G401.6 (cell line): ENCODE data around the gene ANXA9.
A peak's percentile ranks its signal among the peaks of the same experiment; 100 is the strongest.

Experiments used
- FAIRE-seq: peaks from 2 replicates; lab custom pipeline; 2012; peaks lifted over from hg19 to GRCh38; lab: Jason Lieb, UNC

Gene ANXA9, protein sequence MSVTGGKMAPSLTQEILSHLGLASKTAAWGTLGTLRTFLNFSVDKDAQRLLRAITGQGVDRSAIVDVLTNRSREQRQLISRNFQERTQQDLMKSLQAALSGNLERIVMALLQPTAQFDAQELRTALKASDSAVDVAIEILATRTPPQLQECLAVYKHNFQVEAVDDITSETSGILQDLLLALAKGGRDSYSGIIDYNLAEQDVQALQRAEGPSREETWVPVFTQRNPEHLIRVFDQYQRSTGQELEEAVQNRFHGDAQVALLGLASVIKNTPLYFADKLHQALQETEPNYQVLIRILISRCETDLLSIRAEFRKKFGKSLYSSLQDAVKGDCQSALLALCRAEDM

DNA sequence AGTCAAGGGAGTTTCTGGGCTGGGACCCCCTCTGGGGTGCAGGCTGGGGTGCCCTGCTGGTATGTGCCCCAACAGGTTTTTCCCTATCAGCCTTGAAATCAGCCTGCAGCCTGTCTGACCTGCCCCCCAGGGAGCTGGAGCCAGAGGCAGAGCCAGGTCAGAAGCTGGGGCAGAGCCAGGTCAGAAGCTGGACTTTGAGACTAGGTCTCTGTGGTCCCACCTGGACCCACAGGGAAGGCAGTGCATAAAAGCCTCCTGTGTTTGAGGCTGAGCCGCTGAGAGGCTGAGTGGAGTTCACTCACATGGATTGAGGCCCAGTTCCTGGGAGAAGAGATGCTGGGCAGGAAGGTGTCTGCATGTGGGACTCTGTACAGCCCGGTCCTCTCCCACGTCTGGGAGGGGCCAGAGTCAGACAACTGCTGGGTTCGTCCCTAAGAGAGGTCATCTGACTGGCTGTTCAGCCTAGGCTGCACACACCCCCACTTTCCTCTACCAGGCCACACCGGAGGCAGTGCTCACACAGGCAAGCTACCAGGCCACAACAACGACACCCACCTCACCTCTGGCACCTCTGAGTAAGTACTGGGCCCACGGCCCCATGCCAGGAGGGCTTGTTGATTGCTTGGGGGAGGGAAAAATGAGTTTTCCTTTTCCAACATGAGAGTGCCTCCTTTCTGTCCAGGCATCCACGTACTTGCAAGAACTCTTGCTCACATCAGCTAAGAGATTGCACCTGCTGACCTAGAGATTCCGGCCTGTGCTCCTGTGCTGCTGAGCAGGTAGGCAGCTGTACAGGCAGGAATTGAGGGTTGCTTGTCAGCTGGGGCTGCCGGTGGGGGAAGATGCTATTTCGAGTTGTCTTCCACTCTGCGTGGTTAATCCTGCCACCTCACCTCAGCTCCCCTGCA, at the start of gene ANXA9:
Gene ANXA9 (plus strand): TSS at position 488 of the 908 bp plus-strand sequence. CDS start 814 bp downstream, outside the sequence.
- FAIRE-seq = no peak

DNA sequence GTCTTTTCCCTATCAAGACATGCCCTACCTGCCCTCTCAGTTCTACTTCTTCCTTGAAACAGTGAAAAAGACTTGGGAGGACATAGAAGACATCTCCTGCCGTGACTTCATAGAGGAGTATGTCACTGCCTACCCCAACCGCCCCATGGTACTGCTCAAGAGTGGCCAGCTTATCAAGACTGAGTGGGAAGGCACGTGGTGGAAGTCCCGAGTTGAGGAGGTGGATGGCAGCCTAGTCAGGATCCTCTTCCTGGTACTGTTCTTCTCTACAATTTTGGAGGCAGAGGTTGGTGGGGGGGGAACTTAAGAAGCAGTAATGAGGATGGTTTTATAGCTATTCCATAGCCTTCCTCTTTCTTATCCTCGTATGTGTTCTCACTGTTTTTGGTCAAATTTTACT, 37.2 kb upstream of the ANXA9 start:
- FAIRE-seq = no peak

DNA sequence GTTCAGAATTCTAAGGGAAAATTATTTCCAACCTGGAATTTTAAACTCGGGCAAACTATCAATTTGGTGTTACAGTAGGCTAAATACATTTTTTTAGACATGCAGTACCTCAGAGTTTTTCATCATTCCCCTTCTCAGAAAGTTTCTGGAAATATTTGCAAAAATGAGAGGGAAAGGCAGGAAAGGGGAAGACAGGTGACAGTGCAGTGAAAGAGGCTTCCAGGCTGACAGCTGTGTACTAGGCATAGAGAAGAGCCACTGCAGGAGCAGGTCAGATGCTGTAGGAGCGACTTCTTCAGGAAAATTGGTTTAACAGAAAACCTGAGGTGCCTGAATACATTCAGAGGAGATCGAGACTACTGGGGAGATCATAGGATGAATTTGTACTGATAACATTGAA, 27.4 kb upstream of the ANXA9 start:
- FAIRE-seq = no peak

DNA sequence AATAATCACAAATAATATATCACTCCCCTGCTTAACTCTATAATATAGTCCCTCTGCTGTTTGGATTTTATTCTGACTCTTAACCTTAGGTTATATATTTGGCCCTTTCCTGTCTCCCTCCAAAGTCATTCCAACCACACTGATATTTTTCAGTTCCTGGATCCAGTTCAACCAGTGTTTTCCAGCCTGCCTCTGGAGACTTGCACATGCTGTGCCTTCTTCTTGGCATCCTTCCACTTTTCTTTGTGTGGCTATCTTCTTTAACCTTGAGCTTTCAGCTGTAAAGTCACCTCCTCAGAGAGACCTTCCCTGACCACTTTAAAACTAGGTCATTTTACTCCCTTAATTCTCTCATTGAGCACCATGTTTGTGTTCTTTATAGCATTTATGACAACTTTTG, 26.8 kb upstream of the ANXA9 start:
- no peak for FAIRE-seq

- FAIRE-seq = no peak
Observed at GRCh38 chr1:150957666-150958065, 24.4 kb upstream of the ANXA9 start.

DNA sequence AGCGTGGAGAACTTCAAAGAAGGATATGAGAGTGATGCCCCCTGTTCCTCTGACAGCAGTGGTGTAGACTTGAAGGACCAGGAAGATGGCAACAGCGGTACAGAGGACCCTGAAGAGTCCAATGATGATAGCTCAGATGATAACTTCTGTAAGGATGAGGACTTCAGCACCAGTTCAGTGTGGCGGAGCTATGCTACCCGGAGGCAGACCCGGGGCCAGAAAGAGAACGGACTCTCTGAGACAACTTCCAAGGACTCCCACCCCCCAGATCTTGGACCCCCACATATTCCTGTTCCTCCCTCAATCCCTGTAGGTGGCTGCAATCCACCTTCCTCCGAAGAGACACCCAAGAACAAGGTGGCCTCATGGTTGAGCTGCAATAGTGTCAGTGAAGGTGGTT, 21.4 kb upstream of the ANXA9 start:
- FAIRE-seq = no peak

DNA sequence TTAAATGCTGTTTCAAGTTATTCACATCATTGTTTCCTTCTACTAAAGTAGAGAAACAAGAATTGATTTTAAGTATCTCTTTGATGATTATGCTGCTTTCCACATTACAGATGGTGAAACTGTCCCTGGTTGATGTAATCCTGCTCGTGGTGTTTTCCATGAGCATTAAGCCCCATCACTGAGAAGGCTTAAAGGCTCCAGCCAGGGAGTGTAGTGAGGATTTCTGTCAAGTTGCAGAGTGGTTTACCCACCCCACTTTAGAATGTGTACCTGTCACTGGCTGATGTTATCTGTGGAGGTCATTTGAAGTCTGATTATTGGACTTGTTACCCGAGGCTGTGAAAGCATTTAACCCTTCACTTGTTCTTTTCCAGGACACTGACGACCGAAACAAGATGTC, 20.3 kb upstream of the ANXA9 start:
- peak; percentile 45 for FAIRE-seq

DNA sequence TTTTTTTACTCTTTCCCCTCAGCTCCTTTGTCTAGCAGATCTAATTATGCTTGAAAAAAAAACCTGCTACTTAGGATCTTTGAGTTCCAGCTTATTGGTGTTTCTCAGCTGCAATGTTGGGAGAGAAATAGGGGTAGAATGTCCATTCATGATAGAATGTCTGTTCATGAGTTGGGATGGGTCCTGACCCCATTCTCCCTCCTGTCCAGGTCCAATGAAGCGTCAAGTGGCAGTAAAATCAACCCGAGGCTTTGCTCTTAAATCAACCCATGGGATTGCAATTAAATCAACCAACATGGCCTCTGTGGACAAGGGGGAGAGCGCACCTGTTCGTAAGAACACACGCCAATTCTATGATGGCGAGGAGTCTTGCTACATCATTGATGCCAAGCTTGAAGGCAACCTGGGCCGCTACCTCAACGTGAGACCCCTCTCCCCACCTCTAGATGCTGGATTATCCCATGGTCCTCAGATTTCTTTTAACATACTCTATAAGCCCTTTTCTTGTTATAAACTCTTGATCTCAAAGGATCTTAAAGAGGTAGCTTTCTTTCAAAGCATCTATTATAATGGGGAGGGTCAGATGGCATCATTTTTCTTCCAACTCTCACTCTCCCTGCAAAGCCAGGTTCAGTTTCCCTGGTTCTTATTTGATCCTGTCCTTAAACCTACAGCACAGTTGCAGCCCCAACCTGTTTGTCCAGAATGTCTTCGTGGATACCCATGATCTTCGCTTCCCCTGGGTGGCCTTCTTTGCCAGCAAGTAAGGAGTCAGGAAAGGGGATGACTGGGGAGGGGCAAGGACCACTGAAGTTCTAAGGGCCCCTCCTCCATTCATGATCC, 18.6 kb upstream of the ANXA9 start:
- FAIRE-seq = no peak

- no peak for FAIRE-seq
Observed at GRCh38 chr1:150964164-150964489, 18.0 kb upstream of the ANXA9 start.

DNA sequence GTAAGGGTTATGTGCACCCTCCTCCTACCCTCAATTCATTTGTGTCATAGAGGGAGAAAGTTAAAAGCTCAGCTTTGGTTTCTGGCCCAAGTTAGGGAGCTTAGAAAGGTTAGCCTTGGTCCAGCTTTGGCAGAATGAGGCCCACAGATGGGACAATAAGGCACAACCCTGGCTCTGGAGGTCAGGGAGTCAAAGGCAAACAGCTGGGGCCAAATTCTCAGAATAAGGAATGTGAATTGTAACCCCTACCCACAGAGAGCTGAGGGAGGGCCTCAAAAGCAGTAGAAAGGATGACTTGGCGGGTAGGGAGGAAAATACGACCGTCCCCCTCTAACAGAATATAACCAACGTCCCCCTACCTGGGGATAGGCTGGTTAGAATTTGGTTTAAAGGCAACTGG, 16.5 kb upstream of the ANXA9 start:
- no peak for FAIRE-seq

DNA sequence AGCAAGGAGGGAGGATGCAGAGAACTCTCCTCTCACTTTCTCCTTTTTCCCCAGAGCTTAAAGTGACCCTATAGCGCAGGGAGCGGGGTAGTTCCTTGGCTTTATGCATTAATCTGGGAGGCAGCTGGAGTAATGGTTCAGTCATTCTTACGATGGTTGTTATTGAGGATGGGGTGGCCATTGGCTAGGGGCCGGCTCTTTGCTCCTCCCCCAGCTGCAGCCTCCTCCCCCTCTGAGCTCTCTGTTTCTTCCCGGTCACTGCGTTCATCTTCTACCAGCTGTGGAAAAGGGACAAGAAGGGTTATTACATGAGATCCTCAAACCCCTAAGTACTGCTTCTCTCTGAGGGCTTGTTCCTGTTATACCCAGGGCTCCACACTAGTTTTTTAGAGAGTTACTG, 16.1 kb upstream of the ANXA9 start:
- FAIRE-seq = no peak

GRCh38 chr1:150967936-150968335, 14.2 kb upstream of the ANXA9 start:
- FAIRE-seq = no peak

GRCh38 chr1:150968491-150968890, 13.6 kb upstream of the ANXA9 start:
- no peak for FAIRE-seq

GRCh38 chr1:150969626-150970025, 12.5 kb upstream of the ANXA9 start:
- FAIRE-seq = no peak

GRCh38 chr1:150970808-150971582, 11.1 kb upstream of the ANXA9 start:
- FAIRE-seq = no peak

- FAIRE-seq = no peak
Observed at GRCh38 chr1:150971583-150972416, 10.3 kb upstream of the ANXA9 start.

GRCh38 chr1:150972417-150972940, 9.6 kb upstream of the ANXA9 start:
- no peak for FAIRE-seq

- no peak for FAIRE-seq
Observed at GRCh38 chr1:150973258-150973835, 8.7 kb upstream of the ANXA9 start.

DNA sequence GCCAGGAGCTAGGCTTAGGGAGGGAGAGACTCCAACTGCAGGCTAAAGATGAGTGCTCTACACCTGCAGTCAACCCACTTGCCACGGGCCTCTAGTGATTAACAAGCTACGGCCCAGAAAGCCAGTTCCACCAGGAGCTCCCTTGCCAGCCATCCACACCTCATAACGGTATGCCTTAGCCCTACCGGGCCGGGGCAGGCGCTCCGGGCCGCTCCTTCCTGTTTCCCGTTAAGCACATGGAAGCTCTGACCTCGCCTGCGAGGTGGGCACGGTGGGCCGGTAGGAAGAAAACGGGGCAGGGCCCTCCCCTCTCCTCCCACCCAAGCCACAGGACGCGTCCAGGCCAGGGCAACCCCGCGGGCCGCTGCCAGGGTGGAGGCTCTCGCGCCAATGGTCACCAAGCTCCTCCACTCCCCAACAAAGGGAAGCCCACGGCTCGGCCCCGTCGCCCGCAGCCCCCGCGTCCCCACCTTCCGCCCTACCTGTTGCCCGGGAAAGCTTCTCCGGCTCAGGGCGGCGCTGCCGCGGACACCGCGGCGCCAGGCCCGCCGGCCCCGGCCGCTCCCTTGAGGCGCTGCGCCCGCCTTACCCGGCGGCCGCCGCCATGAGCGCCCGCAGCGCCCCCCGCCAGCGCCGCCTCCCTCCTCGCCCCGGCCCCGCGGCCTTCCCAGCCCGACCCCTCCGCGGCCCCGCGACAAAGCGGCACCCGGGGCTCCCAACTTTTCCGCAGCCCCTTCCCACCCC, 8.1 kb upstream of the ANXA9 start:
- no peak for FAIRE-seq
